B cell (primary cell): ENCODE data around the gene TPCN1. TPM values are rescaled to one million over a fixed set of nuclear protein-coding genes. Genes with fewer than 3 reads are reported as not detected.

Source experiments
- ATAC-seq: fragments of 200-7000 bp; cut with Tn5 transposase; one replicate; pipeline ENCODE4 v1.10.0; 2021; ENCODE audit warnings: low read depth, mild to moderate bottlenecking, moderate number of reproducible peaks, moderate library complexity
- CTCF ChIA-PET: fragments of 350-600 bp; sonication (Branson Sonifier 250); formaldehyde crosslinking; loops from one replicate; lab custom pipeline; 2021; ENCODE audit warnings: antibody characterized with exemption, inconsistent platforms; lab: Charles Lee
- POLR2A ChIA-PET: fragments of 350-600 bp; sonication (Branson Sonifier 250); formaldehyde crosslinking; loops from one replicate; lab custom pipeline; 2021; ENCODE audit warnings: antibody characterized with exemption; lab: Charles Lee
- DNase-seq: peaks from one replicate; pipeline ENCODE4 v3.0.0; 2013
- H2AFZ ChIP-seq: 2 replicates; pipeline ENCODE4 v1.6.1; 2012; ENCODE audit warnings: mild to moderate bottlenecking, low read depth, low read length; ENCODE audit not compliant: insufficient read depth, poor library complexity, severe bottlenecking
- H3K27ac ChIP-seq, 2 donors: 1 replicate in 1 of 2; 2 replicates in 1 of 2; pipeline ENCODE4 v1.5.1; 2012 to 2013; ENCODE audit warnings: low read length in 2 of 2, mild to moderate bottlenecking in 2 of 2, moderate library complexity in 1 of 2
- H3K27me3 ChIP-seq, 4 experiments: fragments of 200-600 bp in 1 of 4; sonication (generic) in 1 of 4; replicated peaks in 1 of 4; 1 replicate in 2 of 4; 2 replicates in 2 of 4; pipeline versions ENCODE4 v1.6.1 to v1.7.0; 2013 to 2016; ENCODE audit warnings: low read length in 3 of 4, mild to moderate bottlenecking in 2 of 4, mixed read lengths in 1 of 4, moderate library complexity in 1 of 4; ENCODE audit not compliant: insufficient read depth in 4 of 4, control insufficient read depth in 3 of 4; ENCODE audit errors: control extremely low read depth in 1 of 4
- H3K36me3 ChIP-seq, 2 experiments: replicated peaks in 1 of 2; 1 replicate in 1 of 2; 2 replicates in 1 of 2; pipeline versions ENCODE4 v1.6.1 to v1.7.1; 2013; ENCODE audit warnings: low read length in 1 of 2; ENCODE audit not compliant: insufficient read depth in 2 of 2, control insufficient read depth in 1 of 2; ENCODE audit errors: control extremely low read depth in 1 of 2, extremely low read depth in 1 of 2
- H3K4me1 ChIP-seq, 2 donors: fragments of 200-600 bp in 1 of 2; sonication (generic) in 1 of 2; 1 replicate in 1 of 2; 2 replicates in 1 of 2; pipeline versions ENCODE4 v1.5.1 to v1.6.1; 2013 to 2017; ENCODE audit warnings: low read length in 2 of 2; ENCODE audit not compliant: control insufficient read depth in 2 of 2, insufficient read depth in 2 of 2
- H3K4me2 ChIP-seq: replicated peaks from 2 replicates; pipeline ENCODE3; 2012; ENCODE audit warnings: mild to moderate bottlenecking, low read depth, low read length; ENCODE audit not compliant: poor library complexity, severe bottlenecking
- H3K4me3 ChIP-seq, 5 experiments: fragments of 200-600 bp in 1 of 5; sonication (generic) in 1 of 5; 1 replicate in 3 of 5; 2 replicates in 2 of 5; pipeline versions ENCODE4 v1.5.1 to v1.7.0; 2011 to 2016; ENCODE audit warnings: low read length in 4 of 5, mild to moderate bottlenecking in 4 of 5, low read depth in 2 of 5, control low read depth in 1 of 5, moderate library complexity in 1 of 5; ENCODE audit not compliant: insufficient read depth in 1 of 5; ENCODE audit errors: control extremely low read depth in 1 of 5, extremely low read depth in 1 of 5
- H3K79me2 ChIP-seq: fragments of 200-600 bp; sonication (generic); one replicate; pipeline ENCODE4 v1.6.0; 2016; ENCODE audit warnings: low read length; ENCODE audit not compliant: control insufficient read depth, insufficient read depth
- H3K9ac ChIP-seq: fragments of 200-600 bp; sonication (generic); 2 replicates; pipeline ENCODE4 v1.6.1; 2017; ENCODE audit warnings: mild to moderate bottlenecking, low read length, moderate library complexity
- H3K9me3 ChIP-seq, 3 donors: one replicate each; pipeline versions ENCODE4 v1.6.1 to v1.7.1; 2013; ENCODE audit warnings: low read length in 2 of 3; ENCODE audit not compliant: control insufficient read depth in 2 of 3, insufficient read depth in 1 of 3; ENCODE audit errors: control extremely low read depth in 1 of 3
- H4K20me1 ChIP-seq: 2 replicates; pipeline ENCODE4 v1.6.0; 2012; ENCODE audit warnings: mild to moderate bottlenecking, low read length; ENCODE audit not compliant: insufficient read depth, control insufficient read depth, poor library complexity, severe bottlenecking
- H3K27ac Mint-ChIP-seq: one replicate; pipeline ENCODE4 v1.8.0; 2021; ENCODE audit warnings: mixed read lengths
- H3K27me3 Mint-ChIP-seq: one replicate; pipeline ENCODE4 v1.8.0; 2021; ENCODE audit warnings: mixed read lengths
- H3K4me1 Mint-ChIP-seq: one replicate; pipeline ENCODE4 v1.8.0; 2021; ENCODE audit warnings: mixed read lengths
- H3K4me3 Mint-ChIP-seq: one replicate; pipeline ENCODE4 v1.8.0; 2021; ENCODE audit warnings: mixed read lengths
- H3K9me3 Mint-ChIP-seq: one replicate; pipeline ENCODE4 v1.8.0; 2022; ENCODE audit warnings: mixed read lengths; ENCODE audit not compliant: insufficient read depth
- CTCF ChIP-seq: fragments of 200-600 bp; IDR thresholded peaks from one replicate; pipeline ENCODE4 v1.8.0; 2022; ENCODE audit warnings: antibody characterized with exemption, mild to moderate bottlenecking
- EZH2 ChIP-seq: IDR thresholded peaks from 2 replicates; pipeline ENCODE4 v1.6.1; 2012; ENCODE audit warnings: borderline replicate concordance, low read depth, mild to moderate bottlenecking, moderate library complexity, low read length; ENCODE audit not compliant: insufficient read depth, poor library complexity, severe bottlenecking
- whole genome bisulfite sequencing: methylation state at CpG from one replicate; pipeline ENCODE4 v1.1.5; 2013; ENCODE audit warnings: missing lambda C conversion rate; ENCODE audit not compliant: insufficient coverage; 5-methylcytosine and 5-hydroxymethylcytosine counted together
- intact Hi-C: fragments of 100-400 bp; cut with micrococcal nuclease; formaldehyde crosslinking; loops from one replicate; pipeline ENCODE4 v1.10.0; 2022
- polyA plus RNA-seq: library from polyadenylated mRNA; depleted of rRNA; stranded (reverse); fragments of >200 nt; gene quantifications from 2 replicates; pipeline ENCODE4 v1.2.3, GENCODE V29; 2012
- total RNA-seq, 2 donors: library from RNA; stranded (reverse); fragments of 120-200 nt in 1 of 2; gene quantifications; 1 replicate in 1 of 2; 2 replicates in 1 of 2; pipeline versions ENCODE4 v1.2.3 to v1.2.4, GENCODE V29; 2013 to 2022

Gene TPCN1
- total and polyA plus RNA-seq, 2 donors (not counting 1 experiment from before 2014, with no cell fraction given): 80.8 to 258 TPM

DNA sequence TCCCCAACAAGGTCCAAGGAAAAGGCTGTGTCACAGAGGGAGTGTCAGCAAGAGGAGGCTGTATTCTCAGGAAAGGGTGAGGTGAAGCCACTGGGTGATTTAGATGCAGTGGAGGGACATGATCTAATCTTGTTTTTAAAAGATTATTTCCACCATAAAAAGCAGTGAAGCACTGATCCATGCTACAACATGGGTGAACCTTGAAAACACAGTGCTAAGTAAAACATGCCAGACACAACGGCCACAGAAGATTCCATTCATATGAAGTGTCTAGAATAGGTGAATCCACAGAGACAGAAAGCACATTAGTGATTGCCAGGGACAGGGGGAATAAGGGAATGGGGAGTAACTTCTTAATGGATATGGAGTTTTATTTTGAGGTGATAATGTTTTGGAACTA is 23.0 kb upstream of the TPCN1 start:
- intact Hi-C loops: loop anchor here (5.0 to 10.0 kb wide), 2 partner anchors 97 to 229 kb away; no protein-coding TSS in a partner anchor
- H3K27ac Mint-ChIP-seq: peak overlapping the region; percentile 64
- CTCF ChIA-PET: interaction anchor here (1.2 to 4.2 kb wide), 9 partner anchors 8 to 227 kb away, joined by 3 to 96 read pairs (median 14); partner anchors contain the start of gene TPCN1

More for the DNA sequence above, 23.0 kb upstream of the TPCN1 start:
- Histone ChIP-seq H2AFZ (no peak overlapping the region), H3K9ac (no peak overlapping the region), H3K27ac (no peak overlapping the region), H3K4me2 (no peak overlapping the region), H4K20me1 (no peaks in the 10 kb centered on the region), H3K4me1 (peaks cover 12 to 18% of the 10 kb centered on the region in 2 donors), H3K27me3 (no peaks in the 10 kb centered on the region), H3K4me3 (no peak overlapping the region), H3K79me2 (no peaks in the 10 kb centered on the region), H3K9me3 (peaks cover 0 to 9% (median 0%) of the 10 kb centered on the region in 3 donors), H3K36me3 (no peaks in the 10 kb centered on the region)
- DNase-seq: no peak
- Mint-ChIP-seq H3K4me1 (peaks cover 28% of the 10 kb centered on the region), H3K9me3 (no peaks in the 10 kb centered on the region), H3K4me3 (peak overlapping the region; percentile 1), H3K27me3 (no peaks in the 10 kb centered on the region)
- no CpG with 5 or more reads among the region's 1 CpG for WGBS
- POLR2A ChIA-PET: interaction anchor here (1.5 to 2.2 kb wide), 3 partner anchors 10 to 35 kb away, joined by 10 to 17 read pairs (median 13); partner anchors contain the start of gene TPCN1
- ATAC-seq: peak; percentile 10
- no peak for TF ChIP-seq CTCF
- no peak for TF ChIP-seq EZH2
